ENCODE measurements around the gene NOP14. TPM values are rescaled to one million over a fixed set of nuclear protein-coding genes. Genes with fewer than 3 reads are reported as not detected.

Gene NOP14
- total RNA-seq, 1 donor from 2014 or later = 56.3 TPM

GRCh38 chr4:2891294-2891693, 71.9 kb downstream of the NOP14 start:
- DNase-seq (no peak), ATAC-seq (ENCODE audit: low read depth) (no peak)
- CTCF ChIA-PET = no interaction called here
- peaks cover 5% of the 10 kb centered on the region for H3K4me1 Mint-ChIP-seq
- H3K36me3 Mint-ChIP-seq (ENCODE audit: low read depth) = peaks cover 60% of the 10 kb centered on the region
- no peak overlapping the region for H3K4me3 Mint-ChIP-seq
- intact Hi-C loops (cut with micrococcal nuclease) = no loop called here
- H3K27me3 Mint-ChIP-seq = no peaks in the 10 kb centered on the region
- H3K27ac Mint-ChIP-seq = peak overlapping the region; percentile 8
- POLR2A ChIA-PET = no interaction called here
- H3K9me3 Mint-ChIP-seq = no peaks in the 10 kb centered on the region
- no peak for TF ChIP-seq CTCF (IDR thresholded peaks at IDR 0.05)

GRCh38 chr4:2888886-2889285, 74.3 kb downstream of the NOP14 start:
- Mint-ChIP-seq H3K4me1 (peaks cover 5% of the 10 kb centered on the region), H3K36me3 (ENCODE audit: low read depth) (peaks cover 63% of the 10 kb centered on the region), H3K27ac (no peak overlapping the region), H3K4me3 (no peak overlapping the region), H3K9me3 (no peaks in the 10 kb centered on the region), H3K27me3 (no peaks in the 10 kb centered on the region)
- ChIA-PET POLR2A (no interaction called here), CTCF (no interaction called here)
- no peak for ATAC-seq (ENCODE audit: low read depth)
- intact Hi-C loops (cut with micrococcal nuclease) = no loop called here
- no peak for TF ChIP-seq CTCF (IDR thresholded peaks at IDR 0.05)
- no peak for DNase-seq

Other genes starting within 250 kb of the NOP14 start
- gene TNIP2, start 207.1 kb downstream of the NOP14 start, total RNA-seq = 79.1 and 83.2 TPM in 2 replicates
- 40.4 and 43.2 TPM in 2 replicates for gene SH3BP2, start 170.3 kb downstream of the NOP14 start, total RNA-seq
- 326 and 340 TPM in 2 replicates for gene ADD1, start 119.6 kb downstream of the NOP14 start, total RNA-seq
- 1.4 and 2.1 TPM in 2 replicates for gene GRK4, start 165 bp upstream of the NOP14 start, total RNA-seq
- not detected in 2 replicates for gene HTT-AS, start 111.1 kb upstream of the NOP14 start, total RNA-seq
- 239 and 242 TPM in 2 replicates for gene HTT, start 111.3 kb upstream of the NOP14 start, total RNA-seq